Stimulated activated CD4-positive, alpha-beta T cell treated with anti-CD3 and anti-CD28 coated beads, Interleukin-4, amount 100 ng/mL, for 48 hours (primary cell): ENCODE results near the gene MRPS34.

ENCODE experiments used
- DNase-seq, 2 donors: peaks; one replicate each; pipeline ENCODE4 v3.0.0-alpha.2; 2020; ENCODE audit warnings: low read depth in 2 of 2

Gene MRPS34

GRCh38 chr16:1781758-1782407 lies 8.9 kb upstream of the MRPS34 start:
- peak in 1 of 2 donors; percentile 28 for DNase-seq

- DNase-seq, result no peak
These were observed 8.3 kb upstream of the MRPS34 start for GRCh38 chr16:1781254-1781653.

GRCh38 chr16:1780677-1781072 lies 7.7 kb upstream of the MRPS34 start:
- DNase-seq, result no peak

GRCh38 chr16:1779741-1780676 lies 7.1 kb upstream of the MRPS34 start:
- no peak for DNase-seq

- DNase-seq, result no peak
These were observed 6.3 kb upstream of the MRPS34 start for GRCh38 chr16:1779234-1779701.

GRCh38 chr16:1778200-1779179 lies 5.6 kb upstream of the MRPS34 start:
- DNase-seq, result no peak

GRCh38 chr16:1777375-1778199 lies 4.7 kb upstream of the MRPS34 start:
- no peak for DNase-seq

GRCh38 chr16:1776991-1777374 lies 4.0 kb upstream of the MRPS34 start:
- DNase-seq, result no peak

- DNase-seq, result no peak
These were observed 3.7 kb upstream of the MRPS34 start for GRCh38 chr16:1776672-1776955.

GRCh38 chr16:1775846-1776671 lies 3.1 kb upstream of the MRPS34 start:
- no peak for DNase-seq

- DNase-seq, result no peak
These were observed 2.3 kb upstream of the MRPS34 start for GRCh38 chr16:1775006-1775845.

GRCh38 chr16:1774448-1774780 lies 1.5 kb upstream of the MRPS34 start:
- no peak for DNase-seq

- no peak for DNase-seq
These were observed 941 bp upstream of the MRPS34 start for GRCh38 chr16:1773703-1774447.

GRCh38 chr16:1772362-1772907 lies 499 bp downstream of the MRPS34 start, which contains the start of gene EME2:
TSS of gene EME2 (plus strand) at chr16:1772810. CDS start at chr16:1773228, 418 bp downstream.
- peak; percentile 44 to 47 for DNase-seq

GRCh38 chr16:1771864-1772361 lies 1.0 kb downstream of the MRPS34 start:
- DNase-seq, result no peak

- DNase-seq, result peak; percentile 75 to 79
These were observed 1.6 kb downstream of the MRPS34 start, which contains the start of gene NME3 for GRCh38 chr16:1771188-1771863. TSS of gene NME3 (minus strand) at chr16:1771543. CDS start at chr16:1771534, 9 bp downstream.
